Caco-2 (cell line): ENCODE results near the gene SHROOM3. TPM values are rescaled to one million over a fixed set of nuclear protein-coding genes. Genes with fewer than 3 reads are reported as not detected.

ENCODE experiments used
- BruUV-seq: library from RNA; stranded (reverse); fragments of 400-500 nt; replicated peaks from 2 replicates; lab custom pipeline; 2021; lab: Mats Ljungman, UMichigan
- CTCF ChIA-PET: fragments of 300-600 bp; sonication (Branson Sonifier 250); formaldehyde crosslinking; loops from one replicate; lab custom pipeline; 2022; ENCODE audit warnings: antibody characterized with exemption; lab: Charles Lee
- POLR2A ChIA-PET: fragments of 300-600 bp; sonication (Branson Sonifier 250); formaldehyde crosslinking; loops from one replicate; lab custom pipeline; 2022; ENCODE audit warnings: antibody characterized with exemption; lab: Charles Lee
- DNase-seq, 2 experiments: peaks; one replicate each; pipeline versions ENCODE4 v3.0.0 to v3.0.0-alpha.2; 2020 to 2022
- H3K27me3 ChIP-seq: replicated peaks from 2 replicates; pipeline ENCODE4 v1.6.0; 2011; ENCODE audit warnings: low read length; ENCODE audit not compliant: control insufficient read depth, insufficient read depth
- H3K36me3 ChIP-seq: 2 replicates; pipeline ENCODE4 v1.5.1; 2011; ENCODE audit warnings: low read length; ENCODE audit not compliant: control insufficient read depth, insufficient read depth
- H3K4me1 ChIP-seq: fragments of 250-450 bp; sonication (Bioruptor Pico); 2 replicates; pipeline ENCODE4 v1.5.1; 2020; ENCODE audit warnings: mild to moderate bottlenecking
- H3K4me3 ChIP-seq: 2 replicates; pipeline ENCODE4 v1.5.1; 2011; ENCODE audit warnings: low read depth, mild to moderate bottlenecking, control low read depth, low read length
- H3K9me3 ChIP-seq: fragments of 250-450 bp; sonication (Bioruptor Pico); 2 replicates; pipeline ENCODE4 v1.5.1; 2020; ENCODE audit warnings: mild to moderate bottlenecking, moderate library complexity
- H3K27ac Mint-ChIP-seq: one replicate; pipeline ENCODE4 v1.8.0; 2022; ENCODE audit warnings: mixed read lengths; ENCODE audit not compliant: unreplicated experiment
- H3K27me3 Mint-ChIP-seq: one replicate; pipeline ENCODE4 v1.8.0; 2022; ENCODE audit warnings: mixed read lengths; ENCODE audit not compliant: insufficient read depth, unreplicated experiment
- H3K36me3 Mint-ChIP-seq: one replicate; pipeline ENCODE4 v1.8.0; 2022; ENCODE audit warnings: mild to moderate bottlenecking, mixed read lengths; ENCODE audit not compliant: insufficient read depth, unreplicated experiment
- H3K4me1 Mint-ChIP-seq: one replicate; pipeline ENCODE4 v1.8.0; 2022; ENCODE audit warnings: low read depth, mixed read lengths; ENCODE audit not compliant: unreplicated experiment
- H3K4me3 Mint-ChIP-seq: one replicate; pipeline ENCODE4 v1.8.0; 2022; ENCODE audit warnings: mild to moderate bottlenecking, moderate library complexity, mixed read lengths; ENCODE audit not compliant: unreplicated experiment
- H3K9me3 Mint-ChIP-seq: one replicate; pipeline ENCODE4 v1.8.0; 2022; ENCODE audit warnings: mixed read lengths; ENCODE audit not compliant: unreplicated experiment
- intact Hi-C: fragments of 100-400 bp; cut with micrococcal nuclease; formaldehyde crosslinking; loops from one replicate; pipeline ENCODE4 v1.10.0; 2022; ENCODE audit not compliant: unreplicated experiment
- total RNA-seq: library from RNA; stranded (reverse); gene quantifications from 2 replicates; pipeline ENCODE4 v1.2.3, GENCODE V29; 2022
- TF ChIP-seq, protein P1 (sequence below), 2 experiments: fragments of 200-600 bp in 1 of 2; IDR thresholded peaks; 1 replicate in 1 of 2; 2 replicates in 1 of 2; pipeline versions ENCODE4 v1.5.1 to v1.8.0; 2011 to 2022; ENCODE audit warnings: antibody characterized with exemption in 1 of 2, control low read depth in 1 of 2, inconsistent platforms in 1 of 2, low read depth in 1 of 2, low read length in 1 of 2, mild to moderate bottlenecking in 1 of 2, moderate library complexity in 1 of 2; ENCODE audit not compliant: insufficient read depth in 1 of 2, severe bottlenecking in 1 of 2, unreplicated experiment in 1 of 2

The SHROOM3 gene
- total RNA-seq, 1 experiment from 2014 or later: 16.3 TPM

DNA sequence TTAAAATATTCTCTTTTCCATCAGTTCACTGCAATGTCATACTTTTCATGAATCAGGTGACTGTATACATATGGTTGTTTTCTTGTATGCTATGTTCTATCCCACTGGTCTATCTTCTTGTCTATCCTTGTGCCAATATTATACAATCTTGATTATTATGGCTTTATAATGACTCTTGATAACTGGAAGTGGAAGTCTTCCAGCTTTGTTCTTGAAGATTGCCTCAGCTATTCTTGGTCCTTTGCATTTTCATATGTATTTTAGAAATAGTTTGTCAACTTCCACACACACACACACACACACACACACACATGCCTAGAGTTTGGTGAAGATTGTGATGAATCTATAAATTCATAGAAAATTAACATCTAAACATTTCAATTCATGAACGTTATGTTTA is 67.9 kb downstream of the SHROOM3 start:
- DNase-seq: no peak
- Mint-ChIP-seq H3K9me3 (no peaks in the 10 kb centered on the region), H3K4me3 (no peak overlapping the region), H3K36me3 (no peaks in the 10 kb centered on the region), H3K27ac (no peak overlapping the region), H3K27me3 (no peaks in the 10 kb centered on the region), H3K4me1 (peaks cover 6% of the 10 kb centered on the region)
- CTCF ChIA-PET: interaction anchor here (0.6 kb wide), 2 partner anchors 69 to 111 kb away, joined by 3 to 4 read pairs; no protein-coding TSS in a partner anchor
- no TSS peak for BruUV-seq
- Histone ChIP-seq H3K9me3 (no peaks in the 10 kb centered on the region), H3K4me1 (peaks cover 14% of the 10 kb centered on the region), H3K36me3 (no peaks in the 10 kb centered on the region), H3K27me3 (no peaks in the 10 kb centered on the region), H3K4me3 (no peak overlapping the region)
- POLR2A ChIA-PET: no interaction called here
- intact Hi-C loops: no loop called here
- TF ChIP-seq, protein P1, sequence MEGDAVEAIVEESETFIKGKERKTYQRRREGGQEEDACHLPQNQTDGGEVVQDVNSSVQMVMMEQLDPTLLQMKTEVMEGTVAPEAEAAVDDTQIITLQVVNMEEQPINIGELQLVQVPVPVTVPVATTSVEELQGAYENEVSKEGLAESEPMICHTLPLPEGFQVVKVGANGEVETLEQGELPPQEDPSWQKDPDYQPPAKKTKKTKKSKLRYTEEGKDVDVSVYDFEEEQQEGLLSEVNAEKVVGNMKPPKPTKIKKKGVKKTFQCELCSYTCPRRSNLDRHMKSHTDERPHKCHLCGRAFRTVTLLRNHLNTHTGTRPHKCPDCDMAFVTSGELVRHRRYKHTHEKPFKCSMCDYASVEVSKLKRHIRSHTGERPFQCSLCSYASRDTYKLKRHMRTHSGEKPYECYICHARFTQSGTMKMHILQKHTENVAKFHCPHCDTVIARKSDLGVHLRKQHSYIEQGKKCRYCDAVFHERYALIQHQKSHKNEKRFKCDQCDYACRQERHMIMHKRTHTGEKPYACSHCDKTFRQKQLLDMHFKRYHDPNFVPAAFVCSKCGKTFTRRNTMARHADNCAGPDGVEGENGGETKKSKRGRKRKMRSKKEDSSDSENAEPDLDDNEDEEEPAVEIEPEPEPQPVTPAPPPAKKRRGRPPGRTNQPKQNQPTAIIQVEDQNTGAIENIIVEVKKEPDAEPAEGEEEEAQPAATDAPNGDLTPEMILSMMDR (IDR thresholded peaks at IDR 0.05; ENCODE audit: insufficient read depth in 1 of 2, low read depth in 1 of 2, low read length in 1 of 2, severe bottlenecking in 1 of 2, unreplicated experiment in 1 of 2): no peak

DNA sequence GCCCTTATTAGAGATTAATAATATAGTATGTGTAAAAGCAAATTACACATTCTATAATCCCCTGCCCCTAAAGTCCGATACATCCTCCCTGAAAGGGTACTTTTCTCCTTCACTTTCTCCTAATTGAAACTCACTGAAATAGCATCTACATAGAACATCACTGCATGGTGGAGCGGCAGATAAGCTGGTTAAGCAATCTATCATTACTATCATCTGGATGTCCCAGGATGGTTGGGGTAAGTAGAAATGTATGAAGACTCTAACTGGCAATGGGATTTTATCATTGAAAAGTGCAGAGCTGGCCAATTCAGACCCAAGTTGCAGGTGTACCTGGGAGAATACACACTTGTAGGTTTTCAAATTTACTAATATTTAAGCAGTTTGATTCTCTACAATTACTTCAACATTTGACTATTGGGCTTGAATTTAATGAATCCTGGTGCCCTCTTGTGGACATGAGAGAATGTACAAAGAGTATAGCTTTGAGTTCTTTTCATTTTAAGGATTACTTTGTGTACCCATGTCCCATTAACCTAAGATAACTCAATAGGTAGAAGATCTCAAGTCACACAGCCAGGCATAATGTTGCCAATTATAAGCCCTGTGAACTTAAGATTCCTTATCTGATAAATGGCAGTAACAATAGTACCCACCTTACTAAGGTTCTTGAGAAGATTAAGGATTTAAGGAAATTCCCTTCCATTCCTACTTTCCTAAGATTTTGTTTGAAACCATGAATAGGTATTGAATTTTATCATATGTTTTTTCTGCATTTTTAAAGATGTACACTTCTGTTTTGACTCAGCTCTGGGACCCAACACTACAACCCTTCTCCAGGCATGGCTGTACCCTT is 69.8 kb downstream of the SHROOM3 start:
- H3K4me1 Mint-ChIP-seq: no peaks in the 10 kb centered on the region
- H3K4me3 Mint-ChIP-seq: no peak overlapping the region
- intact Hi-C loops: loop anchor here (1.0 kb wide), 1 partner anchor 75 kb away; no protein-coding TSS in a partner anchor
- TF ChIP-seq, protein P1 (IDR thresholded peaks at IDR 0.05; ENCODE audit: insufficient read depth in 1 of 2, low read depth in 1 of 2, low read length in 1 of 2, severe bottlenecking in 1 of 2, unreplicated experiment in 1 of 2): peak; percentile 54 to 72
- H3K9me3 ChIP-seq: no peaks in the 10 kb centered on the region
- H3K27me3 Mint-ChIP-seq: no peaks in the 10 kb centered on the region
- no TSS peak for BruUV-seq
- no peak overlapping the region for H3K4me3 ChIP-seq
- H3K36me3 ChIP-seq: no peaks in the 10 kb centered on the region
- ChIA-PET CTCF (interaction anchor here (0.6 to 1.4 kb wide), 9 partner anchors 13 to 394 kb away, joined by 3 to 20 read pairs (median 3); no protein-coding TSS in a partner anchor), POLR2A (no interaction called here)
- H3K27ac Mint-ChIP-seq: no peak overlapping the region
- no peaks in the 10 kb centered on the region for H3K9me3 Mint-ChIP-seq
- no peaks in the 10 kb centered on the region for H3K27me3 ChIP-seq
- DNase-seq: peak in 1 of 2 experiments; percentile 45
- H3K4me1 ChIP-seq: no peaks in the 10 kb centered on the region
- no peaks in the 10 kb centered on the region for H3K36me3 Mint-ChIP-seq

DNA sequence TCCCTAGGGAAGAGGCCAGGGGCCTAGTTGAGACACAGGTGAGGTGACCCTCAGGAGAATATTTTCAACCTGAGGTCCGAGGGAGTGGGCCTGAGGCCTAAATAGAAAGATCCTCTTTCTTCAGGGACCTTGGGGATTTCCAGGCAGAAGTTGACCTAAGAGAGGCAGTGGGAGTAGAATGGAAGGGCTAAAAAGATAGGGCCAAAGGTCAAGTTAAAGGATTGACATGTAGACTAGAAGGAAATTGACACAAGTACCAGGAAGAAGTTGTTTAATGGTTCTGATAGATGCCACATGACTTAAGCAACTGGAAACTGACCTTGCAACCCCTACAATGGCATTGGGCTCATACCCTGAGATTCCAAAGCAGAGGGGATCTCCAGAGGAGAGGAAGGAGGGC is 76.9 kb downstream of the SHROOM3 start:
- no peaks in the 10 kb centered on the region for H3K36me3 Mint-ChIP-seq
- no peaks in the 10 kb centered on the region for H3K27me3 Mint-ChIP-seq
- H3K4me1 Mint-ChIP-seq: peaks cover 11% of the 10 kb centered on the region
- no peaks in the 10 kb centered on the region for H3K27me3 ChIP-seq
- CTCF ChIA-PET: no interaction called here
- H3K9me3 Mint-ChIP-seq: no peaks in the 10 kb centered on the region
- no peak for DNase-seq
- BruUV-seq: no TSS peak
- no peaks in the 10 kb centered on the region for H3K4me1 ChIP-seq
- TF ChIP-seq, protein P1 (IDR thresholded peaks at IDR 0.05; ENCODE audit: insufficient read depth in 1 of 2, low read depth in 1 of 2, low read length in 1 of 2, severe bottlenecking in 1 of 2, unreplicated experiment in 1 of 2): no peak
- no peaks in the 10 kb centered on the region for H3K9me3 ChIP-seq
- H3K27ac Mint-ChIP-seq: peak overlapping the region; percentile 30
- no peaks in the 10 kb centered on the region for H3K36me3 ChIP-seq
- no peak overlapping the region for H3K4me3 Mint-ChIP-seq
- H3K4me3 ChIP-seq: no peak overlapping the region
- POLR2A ChIA-PET: no interaction called here
- intact Hi-C loops: loop anchor here (1.0 to 5.0 kb wide), 9 partner anchors 35 to 533 kb away; partner anchors contain the start of gene SEPTIN11
